Nephron (organoid): ENCODE data around the gene CDX2.

Source experiments
- H3K27ac Mint-ChIP-seq, 3 experiments: 2 replicates each; pipeline ENCODE4 v1.8.0; 2020; ENCODE audit warnings: mixed read lengths in 3 of 3, mild to moderate bottlenecking in 2 of 3, moderate library complexity in 1 of 3
- H3K27me3 Mint-ChIP-seq: 2 replicates; pipeline ENCODE4 v1.8.0; 2021; ENCODE audit warnings: low read depth, mild to moderate bottlenecking, moderate library complexity, mixed read lengths
- H3K36me3 Mint-ChIP-seq: 2 replicates; pipeline ENCODE4 v1.8.0; 2020; ENCODE audit warnings: low read depth, mixed read lengths
- H3K4me1 Mint-ChIP-seq: 2 replicates; pipeline ENCODE4 v1.8.0; 2020; ENCODE audit warnings: mixed read lengths
- H3K4me3 Mint-ChIP-seq, 3 experiments: 2 replicates each; pipeline ENCODE4 v1.8.0; 2020; ENCODE audit warnings: mild to moderate bottlenecking in 3 of 3, mixed read lengths in 3 of 3, moderate library complexity in 2 of 3
- H3K9me3 Mint-ChIP-seq: 2 replicates; pipeline ENCODE4 v1.8.0; 2020; ENCODE audit warnings: mixed read lengths
- TF ChIP-seq, protein P1 (sequence below), 3 experiments: fragments of 200-600 bp; sonication (generic); IDR thresholded peaks; one replicate each; pipeline ENCODE4 v1.5.0; 2021; ENCODE audit warnings: antibody characterized with exemption in 3 of 3; ENCODE audit not compliant: unreplicated experiment in 3 of 3

The CDX2 gene

GRCh38 chr13:27921961-27922882, 46.9 kb downstream of the CDX2 start:
- peaks cover 10% of the 10 kb centered on the region for H3K9me3 Mint-ChIP-seq
- H3K4me3 Mint-ChIP-seq, result peak overlapping the region in 2 of 3 experiments; percentile 9 to 23
- TF ChIP-seq, protein P1, sequence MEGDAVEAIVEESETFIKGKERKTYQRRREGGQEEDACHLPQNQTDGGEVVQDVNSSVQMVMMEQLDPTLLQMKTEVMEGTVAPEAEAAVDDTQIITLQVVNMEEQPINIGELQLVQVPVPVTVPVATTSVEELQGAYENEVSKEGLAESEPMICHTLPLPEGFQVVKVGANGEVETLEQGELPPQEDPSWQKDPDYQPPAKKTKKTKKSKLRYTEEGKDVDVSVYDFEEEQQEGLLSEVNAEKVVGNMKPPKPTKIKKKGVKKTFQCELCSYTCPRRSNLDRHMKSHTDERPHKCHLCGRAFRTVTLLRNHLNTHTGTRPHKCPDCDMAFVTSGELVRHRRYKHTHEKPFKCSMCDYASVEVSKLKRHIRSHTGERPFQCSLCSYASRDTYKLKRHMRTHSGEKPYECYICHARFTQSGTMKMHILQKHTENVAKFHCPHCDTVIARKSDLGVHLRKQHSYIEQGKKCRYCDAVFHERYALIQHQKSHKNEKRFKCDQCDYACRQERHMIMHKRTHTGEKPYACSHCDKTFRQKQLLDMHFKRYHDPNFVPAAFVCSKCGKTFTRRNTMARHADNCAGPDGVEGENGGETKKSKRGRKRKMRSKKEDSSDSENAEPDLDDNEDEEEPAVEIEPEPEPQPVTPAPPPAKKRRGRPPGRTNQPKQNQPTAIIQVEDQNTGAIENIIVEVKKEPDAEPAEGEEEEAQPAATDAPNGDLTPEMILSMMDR (IDR thresholded peaks at IDR 0.05; ENCODE audit: unreplicated experiment in 3 of 3), result no peak
- H3K4me1 Mint-ChIP-seq, result peaks cover 29% of the 10 kb centered on the region
- no peak overlapping the region for H3K27ac Mint-ChIP-seq
- no peaks in the 10 kb centered on the region for H3K36me3 Mint-ChIP-seq
- H3K27me3 Mint-ChIP-seq, result peaks cover 98% of the 10 kb centered on the region

DNA sequence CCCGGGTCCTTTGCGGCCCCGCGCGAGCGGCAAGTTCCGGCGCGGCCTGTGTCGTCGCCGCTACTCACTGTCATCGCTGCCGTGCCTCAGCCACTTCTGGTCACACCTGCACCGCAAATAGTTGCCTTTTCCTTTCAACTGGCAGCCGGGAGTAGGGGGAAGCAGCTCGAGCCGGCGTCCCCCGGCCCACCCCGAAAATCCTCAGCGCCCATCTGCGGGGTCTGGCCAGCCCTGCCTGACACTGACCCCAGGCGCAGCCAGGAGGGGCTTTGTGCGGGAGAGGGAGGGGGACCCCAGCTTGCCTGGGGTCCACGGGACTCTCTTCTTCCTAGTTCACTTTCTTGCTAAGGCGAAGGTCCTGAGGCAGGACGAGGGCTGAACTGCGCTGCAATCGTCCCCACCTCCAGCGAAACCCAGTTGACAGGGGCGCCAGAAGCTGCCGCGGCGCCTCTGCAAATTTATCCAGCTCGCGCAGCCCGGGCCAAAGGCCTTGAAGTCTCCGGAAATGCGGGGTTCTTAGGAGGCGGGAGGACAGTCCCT, 47.6 kb downstream of the CDX2 start:
- no peaks in the 10 kb centered on the region for H3K36me3 Mint-ChIP-seq
- H3K27ac Mint-ChIP-seq, result no peak overlapping the region
- TF ChIP-seq, protein P1 (IDR thresholded peaks at IDR 0.05; ENCODE audit: unreplicated experiment in 3 of 3), result no peak
- H3K4me3 Mint-ChIP-seq, result peak overlapping the region in 1 of 3 experiments; percentile 9
- H3K27me3 Mint-ChIP-seq, result peaks cover 98% of the 10 kb centered on the region
- H3K9me3 Mint-ChIP-seq, result peaks cover 10% of the 10 kb centered on the region
- peaks cover 29% of the 10 kb centered on the region for H3K4me1 Mint-ChIP-seq

- peaks cover 29% of the 10 kb centered on the region for H3K4me1 Mint-ChIP-seq
- TF ChIP-seq, protein P1 (IDR thresholded peaks at IDR 0.05; ENCODE audit: unreplicated experiment in 3 of 3), result no peak
- peak overlapping the region; percentile 77 to 81 (median 79) for H3K4me3 Mint-ChIP-seq
- H3K36me3 Mint-ChIP-seq, result no peaks in the 10 kb centered on the region
- no peak overlapping the region for H3K27ac Mint-ChIP-seq
- H3K27me3 Mint-ChIP-seq, result peaks cover 98% of the 10 kb centered on the region
- H3K9me3 Mint-ChIP-seq, result peaks cover 8% of the 10 kb centered on the region
These were observed 48.3 kb downstream of the CDX2 start for GRCh38 chr13:27920677-27921420.

DNA sequence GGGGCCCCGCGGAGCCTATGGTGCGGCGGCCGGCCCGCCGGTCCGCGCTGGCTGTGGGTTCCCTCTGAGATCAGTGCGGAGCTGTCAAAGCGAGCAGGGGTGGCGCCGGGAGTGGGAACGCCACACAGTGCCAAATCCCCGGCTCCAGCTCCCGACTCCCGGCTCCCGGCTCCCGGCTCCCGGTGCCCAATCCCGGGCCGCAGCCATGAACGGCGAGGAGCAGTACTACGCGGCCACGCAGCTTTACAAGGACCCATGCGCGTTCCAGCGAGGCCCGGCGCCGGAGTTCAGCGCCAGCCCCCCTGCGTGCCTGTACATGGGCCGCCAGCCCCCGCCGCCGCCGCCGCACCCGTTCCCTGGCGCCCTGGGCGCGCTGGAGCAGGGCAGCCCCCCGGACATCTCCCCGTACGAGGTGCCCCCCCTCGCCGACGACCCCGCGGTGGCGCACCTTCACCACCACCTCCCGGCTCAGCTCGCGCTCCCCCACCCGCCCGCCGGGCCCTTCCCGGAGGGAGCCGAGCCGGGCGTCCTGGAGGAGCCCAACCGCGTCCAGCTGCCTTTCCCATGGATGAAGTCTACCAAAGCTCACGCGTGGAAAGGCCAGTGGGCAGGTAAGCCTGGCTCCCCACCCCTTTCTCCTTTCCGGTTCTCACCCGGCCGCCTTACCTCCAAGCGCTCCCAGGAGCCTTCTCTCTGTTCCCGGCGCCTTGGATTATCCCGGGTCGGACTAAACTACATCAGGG, 49.0 kb downstream of the CDX2 start, which contains the start of gene PDX1:
Gene PDX1 (plus strand): TSS at position 67 of the 743 bp plus-strand sequence. CDS start 139 bp downstream, at position 206.
- Mint-ChIP-seq H3K4me1 (peaks cover 29% of the 10 kb centered on the region), H3K4me3 (peak within 1 kb of the TSS; percentile 77 to 81 (median 79)), H3K27ac (no peak within 1 kb of the TSS), H3K27me3 (peaks cover 98% of the 10 kb centered on the region), H3K36me3 (no peaks in the 10 kb centered on the region), H3K9me3 (peaks cover 6% of the 10 kb centered on the region)
- TF ChIP-seq, protein P1 (IDR thresholded peaks at IDR 0.05; ENCODE audit: unreplicated experiment in 3 of 3), result no peak

DNA sequence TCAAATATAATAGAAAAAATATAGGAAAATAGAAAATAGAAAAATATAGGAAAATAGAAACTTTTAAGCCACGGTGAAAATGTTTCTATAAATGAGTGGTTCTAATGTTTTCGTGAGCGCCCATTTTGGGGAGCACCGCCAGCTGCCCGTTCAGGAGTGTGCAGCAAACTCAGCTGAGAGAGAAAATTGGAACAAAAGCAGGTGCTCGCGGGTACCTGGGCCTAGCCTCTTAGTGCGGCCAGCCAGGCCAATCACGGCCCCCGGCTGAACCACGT, 49.5 kb downstream of the CDX2 start:
- TF ChIP-seq, protein P1 (IDR thresholded peaks at IDR 0.05; ENCODE audit: unreplicated experiment in 3 of 3), result no peak
- peaks cover 29% of the 10 kb centered on the region for H3K4me1 Mint-ChIP-seq
- no peak overlapping the region for H3K27ac Mint-ChIP-seq
- H3K27me3 Mint-ChIP-seq, result peaks cover 98% of the 10 kb centered on the region
- H3K4me3 Mint-ChIP-seq, result peak overlapping the region in 2 of 3 experiments; percentile 53 to 56
- no peaks in the 10 kb centered on the region for H3K36me3 Mint-ChIP-seq
- H3K9me3 Mint-ChIP-seq, result peaks cover 6% of the 10 kb centered on the region
